ENCODE data around the gene APOBEC3G. TPM values are rescaled to one million over a fixed set of nuclear protein-coding genes. Genes with fewer than 3 reads are reported as not detected.
A peak's percentile ranks its signal among the peaks of the same experiment; 100 is the strongest.

APOBEC3G gene
- total RNA-seq, 4 donors from 2014 or later = 4.1 to 7.9 (median 5.5) TPM

DNA sequence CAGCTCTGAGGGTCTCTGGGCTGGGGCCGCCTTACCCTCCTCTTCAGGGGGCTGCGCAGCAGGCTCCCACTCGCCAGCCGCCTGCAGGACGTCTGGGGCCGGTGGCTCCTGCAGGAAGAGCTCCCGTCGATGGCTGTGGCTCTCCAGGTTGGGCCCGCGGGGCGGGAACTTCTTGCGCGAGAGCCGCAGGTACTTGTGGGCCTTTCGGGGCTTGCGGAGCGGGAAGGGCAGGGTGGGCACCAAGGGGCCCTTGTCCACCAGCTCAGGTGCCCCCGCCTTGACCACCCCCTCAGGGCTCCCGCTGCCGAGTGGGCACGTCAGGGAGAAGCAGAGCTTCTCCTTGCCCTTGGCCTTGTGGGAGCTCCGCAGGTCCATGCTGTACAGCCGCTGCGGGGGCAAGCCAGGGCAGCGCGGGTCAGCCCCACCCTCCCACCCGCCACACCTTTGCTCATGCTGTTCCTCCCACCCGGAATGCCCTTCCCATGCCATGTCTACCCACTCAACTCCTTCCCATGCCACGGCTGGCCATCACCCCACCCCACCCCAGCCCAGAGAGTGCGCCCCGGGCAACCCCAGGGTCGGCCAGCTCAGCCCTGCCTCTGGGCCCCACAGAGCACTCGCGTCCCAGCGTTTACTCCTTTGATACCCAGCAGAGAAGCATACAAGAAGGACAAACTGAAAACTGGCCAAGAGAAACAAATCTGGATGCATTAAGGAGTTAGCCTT, 57.5 kb downstream of the APOBEC3G start:
- peaks cover 16 to 52% (median 40%) of the 10 kb centered on the region in 4 donors for H3K4me1 ChIP-seq
- H3K36me3 ChIP-seq = peaks cover 26 to 78% (median 40%) of the 10 kb centered on the region in 4 donors
- intact Hi-C loops (cut with DNase I) = no loop called here
- H3K27me3 ChIP-seq = no peaks in the 10 kb centered on the region
- TF ChIP-seq POLR2A (IDR thresholded peaks at IDR 0.05; ENCODE audit: low read depth) (no peak), EP300 (IDR thresholded peaks at IDR 0.05) (no peak), POLR2AphosphoS5 (IDR thresholded peaks at IDR 0.05) (no peak)
- TF ChIP-seq, protein P1, sequence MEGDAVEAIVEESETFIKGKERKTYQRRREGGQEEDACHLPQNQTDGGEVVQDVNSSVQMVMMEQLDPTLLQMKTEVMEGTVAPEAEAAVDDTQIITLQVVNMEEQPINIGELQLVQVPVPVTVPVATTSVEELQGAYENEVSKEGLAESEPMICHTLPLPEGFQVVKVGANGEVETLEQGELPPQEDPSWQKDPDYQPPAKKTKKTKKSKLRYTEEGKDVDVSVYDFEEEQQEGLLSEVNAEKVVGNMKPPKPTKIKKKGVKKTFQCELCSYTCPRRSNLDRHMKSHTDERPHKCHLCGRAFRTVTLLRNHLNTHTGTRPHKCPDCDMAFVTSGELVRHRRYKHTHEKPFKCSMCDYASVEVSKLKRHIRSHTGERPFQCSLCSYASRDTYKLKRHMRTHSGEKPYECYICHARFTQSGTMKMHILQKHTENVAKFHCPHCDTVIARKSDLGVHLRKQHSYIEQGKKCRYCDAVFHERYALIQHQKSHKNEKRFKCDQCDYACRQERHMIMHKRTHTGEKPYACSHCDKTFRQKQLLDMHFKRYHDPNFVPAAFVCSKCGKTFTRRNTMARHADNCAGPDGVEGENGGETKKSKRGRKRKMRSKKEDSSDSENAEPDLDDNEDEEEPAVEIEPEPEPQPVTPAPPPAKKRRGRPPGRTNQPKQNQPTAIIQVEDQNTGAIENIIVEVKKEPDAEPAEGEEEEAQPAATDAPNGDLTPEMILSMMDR (IDR thresholded peaks at IDR 0.05) = no peak
- H3K4me3 ChIP-seq = no peak overlapping the region
- 89% methylated on average over 14 of the region's 35 CpGs for WGBS
- H3K9me3 ChIP-seq = no peaks in the 10 kb centered on the region
- peak overlapping the region in 1 of 4 donors; percentile 19 for H3K27ac ChIP-seq (replicated peaks in 1 of 4)
- DNase-seq (ENCODE audit: extremely low spot score) = no peak

DNA sequence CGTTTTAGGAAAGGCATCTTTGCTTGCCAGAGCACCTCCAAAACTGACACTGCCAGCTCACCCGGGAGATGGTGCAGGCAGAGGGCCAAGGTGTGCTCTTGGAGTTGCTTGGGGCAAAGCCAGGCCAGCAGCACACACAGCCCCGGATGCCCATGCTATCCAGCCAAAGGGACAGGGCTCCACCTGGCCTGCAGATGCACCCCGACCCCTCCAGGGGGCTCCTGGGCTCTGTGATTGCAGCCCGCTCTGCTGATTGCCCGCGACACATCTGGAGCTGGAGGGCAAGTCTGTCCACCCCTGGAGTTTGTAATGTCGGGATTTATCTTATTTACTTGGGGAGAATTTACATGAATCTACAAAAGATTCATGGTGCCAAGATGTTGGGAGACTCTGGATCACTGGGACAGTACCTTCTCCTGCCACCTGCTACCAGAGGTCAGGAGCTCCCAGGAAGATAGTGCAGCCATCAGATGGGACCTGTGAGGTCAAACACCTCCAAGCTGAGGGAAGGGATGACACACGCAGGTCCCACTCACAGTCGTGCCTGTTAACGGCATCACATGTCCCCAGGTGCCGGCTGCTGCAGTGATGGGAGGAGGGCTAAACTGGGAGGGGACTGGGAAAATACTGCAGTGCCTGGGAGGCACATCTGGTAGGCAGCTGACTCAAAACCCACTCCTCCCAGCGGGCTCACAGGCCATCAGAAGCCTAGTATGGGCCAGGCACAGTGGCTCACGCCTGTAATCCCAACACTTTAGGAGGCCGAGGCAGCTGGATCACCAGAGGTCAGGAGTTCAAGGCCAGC, 58.2 kb downstream of the APOBEC3G start:
- Histone ChIP-seq H3K9me3 (no peaks in the 10 kb centered on the region), H3K4me3 (no peak overlapping the region), H3K36me3 (peaks cover 26 to 77% (median 38%) of the 10 kb centered on the region in 4 donors), H3K27ac (replicated peaks in 1 of 4) (peak overlapping the region in 1 of 4 donors; percentile 19), H3K4me1 (peaks cover 19 to 49% (median 39%) of the 10 kb centered on the region in 4 donors), H3K27me3 (no peaks in the 10 kb centered on the region)
- no peak for DNase-seq (ENCODE audit: extremely low spot score)
- TF ChIP-seq POLR2AphosphoS5 (IDR thresholded peaks at IDR 0.05) (peak in 1 of 2 donors; percentile 23), POLR2A (IDR thresholded peaks at IDR 0.05; ENCODE audit: low read depth) (no peak), EP300 (IDR thresholded peaks at IDR 0.05) (no peak)
- TF ChIP-seq, protein P1 (IDR thresholded peaks at IDR 0.05) = peak; percentile 36 to 57 (median 51)
- 59% methylated on average over 6 of the region's 15 CpGs for WGBS
- intact Hi-C loops (cut with DNase I) = no loop called here

GRCh38 chr22:39136317-39136716, 59.2 kb downstream of the APOBEC3G start:
- H3K27me3 ChIP-seq = no peaks in the 10 kb centered on the region
- TF ChIP-seq, protein P1 (IDR thresholded peaks at IDR 0.05) = no peak
- TF ChIP-seq POLR2AphosphoS5 (IDR thresholded peaks at IDR 0.05) = no peak
- TF ChIP-seq EP300 (IDR thresholded peaks at IDR 0.05) = no peak
- TF ChIP-seq POLR2A (IDR thresholded peaks at IDR 0.05; ENCODE audit: low read depth) = no peak
- peaks cover 26 to 84% (median 47%) of the 10 kb centered on the region in 4 donors for H3K36me3 ChIP-seq
- H3K27ac ChIP-seq (replicated peaks in 1 of 4) = no peak overlapping the region
- no peaks in the 10 kb centered on the region for H3K9me3 ChIP-seq
- peaks cover 11 to 47% (median 30%) of the 10 kb centered on the region in 4 donors for H3K4me1 ChIP-seq
- no peak for DNase-seq (ENCODE audit: extremely low spot score)
- H3K4me3 ChIP-seq = no peak overlapping the region
- intact Hi-C loops (cut with DNase I) = no loop called here
- WGBS = 92% methylated on average over 5 of the region's 8 CpGs

Small RNA genes within 50 kb of the gene (small RNA-seq; reads per million reads assigned to genes)
- 0 reads per million in 3 donors for gene AL022318.2
- 0 reads per million in 3 donors for gene COX5BP7

Other genes with a start within 250 kb of the APOBEC3G start
- 10 to 100 TPM in 1 of 4 donors, 1 to 10 TPM in 3; 8.2 to 15.0 (median 8.8) TPM for gene NPTXR, start 233.2 kb upstream of the APOBEC3G start, total RNA-seq
- gene CBX6, start 205.1 kb upstream of the APOBEC3G start, total RNA-seq = 100 to 1,000 TPM in 3 of 4 donors, 10 to 100 TPM in 1; 73.7 to 172 (median 129) TPM
- gene APOBEC3A, start 119.7 kb upstream of the APOBEC3G start, total RNA-seq = 1 to 10 TPM in 1 of 4 donors, under 1 TPM in 1, not detected in 2; 0.58 to 8.0 TPM
- under 1 TPM in 1 of 4 donors, not detected in 3; 0.50 TPM for gene APOBEC3B, start 94.9 kb upstream of the APOBEC3G start, total RNA-seq
- 10 to 100 TPM in 2 of 4 donors, 1 to 10 TPM in 2; 7.1 to 11.3 (median 8.8) TPM for gene APOBEC3C, start 63.0 kb upstream of the APOBEC3G start, total RNA-seq
- gene APOBEC3D, start 56.1 kb upstream of the APOBEC3G start, total RNA-seq = 1 to 10 TPM in 2 of 4 donors, under 1 TPM in 2; 0.66 to 3.4 (median 1.1) TPM
- 1 to 10 TPM; 2.8 to 5.0 (median 3.9) TPM for gene APOBEC3F, start 36.4 kb upstream of the APOBEC3G start, total RNA-seq
- gene APOBEC3H, start 20.0 kb downstream of the APOBEC3G start, total RNA-seq = under 1 TPM in 1 of 4 donors, not detected in 3; 0.39 TPM
- gene CBX7, start 75.4 kb downstream of the APOBEC3G start, total RNA-seq = 100 to 1,000 TPM; 129 to 251 (median 173) TPM
- 10 to 100 TPM; 12.3 to 25.4 (median 18.8) TPM for gene PDGFB, start 167.7 kb downstream of the APOBEC3G start, total RNA-seq
- 1,000 to 10,000 TPM; 2,019 to 2,284 (median 2,183) TPM for gene RPL3, start 242.3 kb downstream of the APOBEC3G start, total RNA-seq

All from esophagus muscularis mucosa (tissue), 4 donors.